CD4-positive, alpha-beta T cell treated with Interferon alpha-2 for 1 hour (primary cell): ENCODE data around the gene H2BK1.

Experiments used
- DNase-seq, 2 donors: peaks; one replicate each; pipeline ENCODE4 v3.0.0-alpha.2; 2020 to 2022

Gene H2BK1

GRCh38 chr7:151175793-151176311 lies 34.4 kb downstream of the H2BK1 start:
- no peak for DNase-seq

- DNase-seq, result no peak
These were observed 35.1 kb downstream of the H2BK1 start for GRCh38 chr7:151175047-151175792.

DNA sequence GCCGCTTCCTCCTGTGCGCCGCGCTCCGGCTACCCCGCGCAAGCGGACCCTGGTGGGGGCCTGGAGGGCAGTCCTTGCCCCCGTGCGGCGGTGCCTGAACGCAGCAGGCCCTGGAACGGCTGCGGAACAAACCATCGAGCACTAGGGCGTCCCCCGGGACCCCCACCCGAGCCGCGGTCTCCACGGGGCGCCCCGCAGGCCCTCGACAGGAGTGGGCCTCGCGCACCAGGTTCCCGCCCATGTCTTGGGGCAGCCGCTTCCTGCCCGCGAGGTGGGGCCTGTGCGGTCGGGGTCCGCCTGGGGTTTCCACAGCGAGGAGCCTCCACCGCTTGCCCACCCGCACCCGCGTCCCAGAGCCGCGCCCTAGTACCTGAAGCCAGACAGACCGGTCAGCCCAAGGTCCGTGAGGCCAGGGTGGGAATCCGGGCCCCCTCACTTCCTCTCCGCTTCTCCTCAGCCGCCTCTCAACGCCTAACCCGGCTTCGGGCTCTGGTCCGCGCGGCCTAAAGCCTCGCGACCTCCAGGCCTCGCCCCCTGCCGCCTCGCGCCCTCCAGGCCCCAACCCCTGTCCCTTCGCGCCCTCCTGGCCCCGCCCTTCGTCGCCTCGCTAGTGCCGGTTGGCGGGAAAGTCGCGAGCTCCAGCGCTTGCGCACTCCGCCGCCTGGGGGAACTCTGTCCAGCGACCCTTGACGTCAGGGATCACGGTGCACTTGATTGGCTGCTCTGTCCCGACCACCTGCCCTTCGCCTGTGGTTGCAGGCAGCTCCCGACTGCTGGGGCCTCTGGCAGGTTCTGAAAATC lies 35.8 kb downstream of the H2BK1 start:
- DNase-seq, result peak; percentile 35 to 38

GRCh38 chr7:151173386-151174245 lies 36.7 kb downstream of the H2BK1 start:
- no peak for DNase-seq

DNA sequence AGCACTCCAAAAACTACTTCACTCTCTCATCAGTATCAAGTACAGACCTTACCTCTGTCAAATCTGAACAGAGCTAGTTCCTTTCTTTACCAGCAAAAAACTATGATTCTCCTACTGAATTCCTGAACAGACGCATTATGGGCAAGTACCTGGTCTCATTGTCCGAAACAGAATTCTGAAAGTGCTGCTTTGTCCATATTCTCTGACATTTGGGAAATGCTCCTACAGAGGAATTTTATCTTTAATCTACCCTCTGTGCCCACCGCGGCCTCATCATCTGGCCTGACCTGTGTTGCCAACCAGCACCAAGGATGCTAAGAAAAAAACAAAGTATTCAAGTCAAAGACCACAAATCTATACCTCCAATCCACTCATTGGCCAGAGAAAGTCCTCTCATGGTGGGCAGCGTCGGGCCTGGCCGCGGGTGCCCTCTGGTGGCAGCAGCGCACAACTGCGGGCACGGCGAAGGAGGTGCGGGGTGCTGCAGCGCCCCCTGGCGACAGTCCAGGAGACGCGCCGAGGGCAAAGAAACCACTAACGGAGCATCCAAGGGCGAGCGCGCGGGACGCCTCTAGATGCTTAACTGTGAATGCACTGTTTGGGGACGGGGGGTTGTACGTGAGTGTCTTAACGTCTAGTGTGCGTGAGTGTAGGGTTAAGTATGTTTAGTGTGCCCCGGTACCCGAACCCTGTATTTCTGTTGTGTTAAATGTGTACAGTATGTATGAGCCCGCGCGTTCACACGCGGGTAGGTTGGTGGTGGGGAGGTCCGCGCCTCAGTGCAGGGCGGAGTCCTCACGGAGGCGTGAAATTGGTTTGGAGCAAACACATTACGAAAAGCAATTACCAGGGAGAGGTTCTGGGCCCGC lies 37.8 kb downstream of the H2BK1 start:
- peak; percentile 76 to 85 for DNase-seq

DNA sequence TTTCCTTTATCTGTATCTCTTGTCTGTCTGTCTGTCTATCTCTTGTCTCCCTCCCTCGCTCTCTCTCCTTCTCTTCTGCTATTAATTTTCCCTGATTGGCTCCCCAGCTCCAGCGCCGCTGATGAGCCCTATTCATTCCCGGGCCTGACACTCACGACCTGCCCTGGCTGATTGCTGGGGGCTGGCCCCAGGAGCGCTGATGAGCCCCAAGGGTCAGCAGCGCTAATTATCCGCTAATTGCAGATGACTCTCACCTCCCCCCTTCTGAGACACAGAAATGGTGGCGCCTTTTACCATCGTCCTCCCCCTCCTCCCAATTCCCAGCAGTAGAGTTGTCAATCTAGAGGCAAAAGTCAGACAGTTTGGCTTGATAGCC lies 41.5 kb downstream of the H2BK1 start:
- DNase-seq, result no peak

- DNase-seq, result peak; percentile 39 to 69
These were observed 42.1 kb downstream of the H2BK1 start for GRCh38 chr7:151168003-151168786.

DNA sequence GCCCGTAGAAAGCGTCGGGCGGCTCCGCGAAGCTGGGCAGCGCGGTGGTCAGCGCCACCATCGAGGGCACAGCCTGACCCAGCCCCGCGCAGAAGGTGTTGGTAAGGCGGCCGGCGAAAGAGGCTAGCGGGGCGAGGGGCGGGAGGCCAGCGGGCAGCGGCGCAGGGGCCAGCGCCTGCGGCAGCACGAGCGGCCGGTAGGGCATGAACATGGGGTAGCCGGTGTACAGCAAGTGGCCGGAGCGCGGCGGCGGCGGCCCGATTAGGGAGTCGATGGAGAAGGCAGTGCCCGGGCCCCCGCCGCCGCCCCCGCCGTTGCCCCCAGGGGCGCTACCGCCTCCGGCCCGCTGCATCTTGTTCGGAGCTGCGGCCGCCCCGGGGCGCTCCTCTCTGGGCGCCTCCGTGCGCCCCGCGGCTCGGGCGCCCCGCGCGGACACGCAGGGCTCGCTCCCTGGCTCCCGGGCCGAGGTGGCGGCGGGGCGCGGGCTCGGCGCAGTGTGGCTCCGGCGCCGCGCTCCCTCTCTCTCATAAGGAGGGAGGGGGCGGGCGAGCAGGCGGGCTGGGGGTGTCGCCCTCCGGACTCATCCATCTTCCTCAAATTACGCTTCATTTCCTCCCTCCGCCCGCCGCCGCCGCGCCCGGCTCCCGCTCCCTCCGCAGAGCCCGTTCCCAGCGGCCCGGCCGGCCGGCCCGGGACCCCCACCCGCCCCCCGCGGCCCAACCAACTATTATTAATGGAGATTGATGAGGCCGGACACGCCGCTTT lies 42.9 kb downstream of the H2BK1 start, which contains the start of gene GBX1:
TSS of gene GBX1 (minus strand) at position 498 of the 765 bp plus-strand sequence. CDS start at position 352, 146 bp downstream.
- peak in 1 of 2 donors; percentile 27 for DNase-seq

GRCh38 chr7:151166629-151167196 lies 43.6 kb downstream of the H2BK1 start:
- DNase-seq, result no peak

DNA sequence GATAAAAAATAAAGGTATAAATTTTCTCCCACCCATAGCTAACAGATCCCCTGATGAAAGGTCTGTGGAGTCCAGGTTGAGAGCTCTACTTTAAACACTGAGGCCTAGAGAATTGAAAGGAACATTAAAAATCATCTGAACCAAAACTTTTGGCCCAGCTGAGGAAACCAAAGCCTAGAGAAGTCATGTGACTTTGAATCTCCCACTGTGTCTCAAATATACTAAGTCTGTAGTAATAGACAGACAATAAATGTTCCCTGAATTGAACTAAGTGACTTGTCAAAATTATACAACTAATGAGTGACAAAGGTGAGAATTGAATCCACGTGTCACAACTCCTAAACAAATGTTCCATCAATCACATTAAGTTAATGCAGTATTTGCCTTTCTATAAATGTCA lies 48.5 kb downstream of the H2BK1 start:
- no peak for DNase-seq
